Stimulated activated CD4-positive, alpha-beta T cell treated with anti-CD3 and anti-CD28 coated beads, TNF-alpha, amount 100 ng/mL, for 24 hours (primary cell): ENCODE data around the gene PTPN14.
"Not testable (repeated sequence)": the region's sequence is repeated elsewhere in the genome, so short reads cannot be mapped to it uniquely, and the experiment has no call there.

Experiments
- DNase-seq, 3 experiments: peaks; one replicate each; pipeline ENCODE4 v3.0.0-alpha.2; 2020; ENCODE audit warnings: low read depth in 3 of 3

PTPN14 gene

DNA sequence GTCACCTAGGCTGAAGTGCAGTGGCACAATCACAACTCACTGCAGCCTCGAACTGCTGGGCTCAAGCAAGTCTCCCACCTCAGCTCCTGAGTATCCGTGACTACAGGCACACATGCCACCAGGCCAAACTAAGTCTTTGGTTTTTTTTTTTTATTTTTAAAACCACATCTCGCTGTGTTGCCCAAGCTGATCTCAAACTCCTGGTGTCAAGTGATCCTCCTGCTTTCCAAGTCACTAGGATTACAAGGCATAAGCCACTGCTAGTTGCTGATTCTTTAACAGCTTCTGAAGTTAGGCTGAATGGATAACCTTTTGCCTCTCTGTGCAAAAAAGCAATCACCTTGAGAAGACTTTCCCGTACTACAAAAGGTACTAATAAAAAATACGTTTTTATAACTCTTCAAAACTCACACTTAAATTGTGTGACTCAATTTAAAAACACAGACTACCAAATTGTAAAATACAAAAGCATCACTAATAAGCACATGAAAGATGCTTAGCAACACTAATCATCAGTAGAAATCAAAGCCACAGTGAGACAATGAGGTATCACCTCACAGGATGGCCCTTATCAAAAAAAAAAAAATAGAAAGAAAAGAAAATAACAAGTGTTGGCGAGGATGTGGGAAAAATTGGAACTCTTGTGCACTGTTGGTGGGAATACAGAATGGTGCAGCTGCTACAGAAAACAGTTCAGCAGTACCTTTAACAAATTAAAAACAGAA is 40.3 kb downstream of the PTPN14 start:
- no peak for DNase-seq

DNA sequence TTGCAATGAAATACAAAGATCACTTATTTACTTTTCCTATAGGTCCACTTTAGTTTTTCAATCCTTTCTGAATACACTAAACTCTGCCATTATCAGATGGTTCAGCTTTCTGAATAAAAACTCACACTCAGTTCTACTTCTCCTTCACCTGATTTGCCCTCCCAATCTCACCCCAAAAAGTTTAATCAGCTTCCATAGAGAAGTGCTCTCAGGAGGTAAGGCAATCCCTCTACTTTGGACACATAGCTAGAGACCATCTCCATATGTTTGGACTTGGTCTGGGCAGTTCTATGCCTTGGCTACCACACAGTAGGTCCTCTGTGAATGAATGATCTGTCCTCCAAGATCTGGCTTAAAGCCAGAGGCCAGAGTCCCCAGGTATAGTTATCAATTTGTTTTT is 40.9 kb downstream of the PTPN14 start:
- no peak for DNase-seq

DNA sequence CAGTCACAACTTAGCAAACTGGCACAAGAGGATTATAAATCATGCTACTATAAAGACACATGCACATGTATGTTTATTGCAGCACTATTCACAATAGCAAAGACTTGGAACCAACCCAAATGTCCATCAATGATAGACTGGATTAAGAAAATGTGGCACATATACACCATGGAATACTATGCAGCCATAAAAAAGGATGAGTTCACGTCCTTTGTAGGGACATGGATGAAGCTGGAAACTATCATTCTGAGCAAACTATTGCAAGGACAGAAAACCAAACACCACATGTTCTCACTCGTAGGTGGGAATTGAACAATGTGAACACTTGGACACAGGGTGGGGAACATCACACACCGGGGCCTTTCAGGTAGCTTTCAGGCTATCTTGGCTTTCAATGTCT is 41.8 kb downstream of the PTPN14 start:
- not testable (repeated sequence) for DNase-seq

DNA sequence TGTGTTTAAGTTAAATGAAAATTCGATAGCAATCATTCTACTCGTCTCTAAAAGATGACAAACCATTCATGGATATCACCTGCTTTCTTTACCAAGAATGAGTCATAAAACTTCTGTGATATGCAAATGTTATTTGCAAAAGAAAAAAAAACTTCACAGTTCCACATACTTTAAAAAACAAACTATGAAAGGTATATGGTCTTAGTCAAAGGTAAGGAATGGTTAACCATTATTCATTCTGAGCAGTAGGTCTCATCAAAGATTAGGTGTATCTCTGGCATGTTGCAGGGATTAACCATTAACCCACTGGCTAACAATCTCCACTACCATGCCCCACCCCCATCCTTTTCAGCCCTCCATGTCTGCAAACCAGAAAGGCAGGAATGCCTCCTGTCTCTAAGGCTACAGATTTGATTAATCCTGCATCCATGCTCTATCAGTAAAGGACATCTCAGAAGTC is 44.4 kb downstream of the PTPN14 start:
- DNase-seq = no peak

DNA sequence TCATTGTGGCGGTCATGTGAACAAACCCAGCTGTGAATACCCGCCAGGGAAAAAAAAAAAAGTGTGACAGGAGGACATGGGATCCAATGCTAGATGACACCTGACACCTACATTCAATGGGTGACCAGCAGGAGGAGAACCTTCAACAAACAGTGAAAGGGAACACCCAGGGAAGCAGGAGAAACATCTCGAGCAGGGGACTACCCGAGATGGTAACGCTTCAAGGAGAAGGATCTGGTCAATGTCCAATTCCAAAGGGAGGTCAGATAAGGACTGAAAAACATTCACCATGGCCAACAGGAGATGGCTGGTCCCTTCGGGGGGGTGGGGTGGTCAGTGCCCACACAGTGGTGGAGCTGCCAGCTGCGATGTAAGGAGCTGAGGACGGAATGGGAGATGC is 46.3 kb downstream of the PTPN14 start:
- DNase-seq = no peak

DNA sequence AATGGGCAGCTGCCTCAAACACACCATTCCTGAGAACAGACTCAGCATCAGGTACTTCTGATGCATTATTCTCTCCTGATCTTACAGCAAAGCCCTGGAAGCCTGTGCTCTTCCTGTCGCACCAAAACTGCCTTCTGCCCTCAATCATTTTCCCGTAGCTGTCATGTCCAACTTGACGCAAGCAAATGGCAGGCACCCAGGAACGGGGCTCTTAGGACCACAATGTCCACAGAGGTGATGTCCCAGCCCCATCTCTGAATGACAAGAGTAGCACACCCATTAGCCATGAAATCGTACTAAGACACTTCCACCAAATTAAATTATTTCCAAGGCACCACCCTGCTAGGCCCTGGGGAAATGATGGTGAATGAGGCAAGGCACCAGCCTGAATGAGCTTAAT is 47.1 kb downstream of the PTPN14 start:
- no peak for DNase-seq

DNA sequence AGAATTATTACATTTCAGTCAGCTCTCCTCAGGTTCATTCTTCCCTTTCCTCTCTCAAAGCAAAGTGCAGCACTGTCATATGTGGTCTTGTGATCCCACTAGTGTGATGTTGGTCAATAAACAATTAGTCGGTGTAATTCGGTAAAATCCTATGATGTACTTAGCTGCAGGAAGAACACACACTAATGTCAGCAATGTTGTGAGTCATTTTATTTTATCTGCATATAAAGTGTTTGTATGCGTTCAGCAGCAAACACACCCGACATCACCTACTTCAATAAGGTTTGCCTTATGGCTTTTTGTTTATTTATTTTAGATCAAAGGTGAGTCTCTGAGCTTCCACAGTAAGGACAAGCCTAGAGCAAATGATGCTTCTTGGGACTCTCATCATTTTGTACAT is 47.8 kb downstream of the PTPN14 start:
- DNase-seq = no peak

DNA sequence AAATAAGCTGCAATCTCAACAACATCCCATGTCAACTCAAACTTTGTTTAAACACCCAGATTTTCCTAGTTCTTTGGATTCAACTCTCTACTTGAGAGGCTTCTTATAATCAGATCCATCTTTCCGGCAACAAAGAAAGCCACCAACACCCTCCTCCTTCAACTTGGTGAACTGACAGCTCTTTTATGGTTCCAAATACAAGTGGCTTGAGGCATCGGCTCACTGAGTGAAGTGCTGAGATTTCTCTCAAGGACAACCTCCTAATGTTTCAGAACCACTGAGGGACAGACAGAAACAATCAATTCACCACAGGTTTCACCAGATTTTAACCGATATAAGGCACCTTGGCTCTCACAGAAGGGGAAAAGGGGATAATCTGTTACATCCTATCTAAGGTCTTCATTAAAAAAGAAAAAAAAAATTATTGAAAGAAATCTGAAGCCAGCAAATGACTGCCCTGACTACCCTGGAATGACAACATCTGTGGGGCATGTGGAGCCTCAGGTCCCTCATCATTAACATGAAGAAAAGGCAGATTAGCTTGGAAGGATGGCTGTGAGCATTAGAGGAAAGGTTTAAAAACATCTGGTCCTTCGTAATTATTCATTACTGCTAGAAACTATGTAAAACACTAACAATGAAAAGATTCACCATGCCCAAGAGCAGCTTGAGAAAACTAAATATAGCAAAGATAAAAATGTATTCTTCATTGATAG is 50.9 kb downstream of the PTPN14 start:
- DNase-seq = no peak

DNA sequence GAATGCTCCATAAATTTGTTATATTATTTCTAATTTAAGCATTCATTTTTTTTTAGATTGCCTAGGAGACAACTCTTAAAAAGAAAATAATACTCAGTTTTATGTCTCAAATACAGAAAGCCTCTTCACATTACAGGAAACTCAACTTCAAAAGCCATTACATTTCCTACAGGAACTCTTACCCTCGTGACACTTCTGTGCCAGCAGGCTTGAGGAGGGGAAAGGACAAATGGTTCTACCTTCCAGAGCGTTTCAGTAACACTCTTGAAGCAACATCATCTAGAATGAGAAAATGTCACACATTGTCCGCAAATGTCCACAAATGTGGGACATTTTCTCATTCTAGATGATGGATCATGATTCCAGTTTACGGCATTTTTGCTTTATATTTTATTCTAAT is 51.7 kb downstream of the PTPN14 start:
- DNase-seq = no peak

DNA sequence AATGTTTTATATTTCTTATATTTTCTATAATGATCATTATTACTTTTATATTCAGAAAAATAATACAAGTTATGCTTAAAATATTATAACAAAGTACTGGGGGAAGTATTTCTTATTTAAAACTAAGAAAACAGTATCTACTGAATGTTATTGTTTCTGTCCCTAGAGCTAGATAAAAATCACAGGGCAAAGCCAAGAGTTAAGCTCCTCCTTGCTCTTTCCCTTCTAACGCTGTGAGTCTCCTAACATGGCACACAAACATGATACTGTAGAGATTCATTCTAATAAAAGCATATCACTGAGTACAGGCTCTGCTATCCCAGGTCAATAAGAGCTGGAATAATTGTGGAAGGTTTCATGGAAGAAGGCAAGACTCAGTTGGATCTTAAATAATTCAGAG is 53.4 kb downstream of the PTPN14 start:
- DNase-seq = no peak

DNA sequence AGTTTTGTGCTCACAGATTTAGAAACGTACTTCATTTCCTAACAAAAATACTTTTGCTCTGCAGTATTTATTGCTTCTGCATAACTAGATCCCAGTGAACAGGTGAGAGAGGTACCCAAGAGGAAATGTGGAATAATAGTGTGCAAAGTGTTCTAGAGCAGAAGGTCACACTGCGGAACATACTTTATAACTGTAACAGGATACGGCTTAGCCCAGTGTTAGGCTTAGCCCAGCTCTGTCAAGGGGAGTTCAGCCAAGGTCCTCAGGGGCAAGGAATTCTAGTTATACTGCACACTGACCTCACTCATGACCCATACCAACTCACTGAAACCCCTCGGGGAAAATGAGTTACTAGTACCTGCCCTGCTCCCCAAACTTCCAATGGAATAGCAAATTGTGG is 55.3 kb downstream of the PTPN14 start:
- DNase-seq = no peak

DNA sequence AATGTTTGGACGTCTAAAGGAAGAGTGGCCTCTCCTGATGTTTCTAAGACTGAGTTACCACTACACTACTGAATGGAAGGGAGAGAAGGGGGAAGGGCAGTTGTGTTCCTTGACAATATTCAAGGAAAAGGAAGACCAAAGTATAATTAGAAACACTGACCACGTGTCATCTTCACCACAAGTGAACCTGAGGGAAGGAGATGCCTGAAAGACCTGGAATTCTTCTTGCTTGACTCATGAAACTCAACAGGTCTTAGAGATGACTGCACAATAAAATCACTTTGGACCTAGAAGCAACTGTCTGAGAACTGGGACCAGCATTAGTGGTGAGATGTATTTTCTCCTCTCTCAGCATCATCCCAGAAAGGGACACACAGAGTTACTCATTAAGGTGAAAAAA is 56.7 kb downstream of the PTPN14 start:
- no peak for DNase-seq

DNA sequence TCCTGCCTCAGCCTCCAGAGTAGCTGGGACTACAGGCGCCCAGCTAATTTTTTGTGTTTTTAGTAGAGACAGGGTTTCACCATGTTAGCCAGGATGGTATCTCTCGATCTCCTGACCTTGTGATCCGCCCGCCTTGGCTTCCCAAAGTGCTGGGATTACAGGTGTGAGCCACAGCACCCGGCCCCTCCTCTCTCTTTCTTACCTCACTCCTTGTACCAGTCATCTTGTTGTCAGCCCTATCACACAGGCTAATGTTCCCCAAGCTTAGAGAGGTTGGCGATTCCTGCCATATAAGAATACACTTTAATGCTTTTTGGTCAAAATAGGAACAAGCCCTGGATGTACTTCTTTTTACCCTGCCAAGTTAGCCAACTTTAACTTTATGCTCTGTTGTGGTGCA is 57.2 kb downstream of the PTPN14 start:
- DNase-seq = not testable (repeated sequence)

DNA sequence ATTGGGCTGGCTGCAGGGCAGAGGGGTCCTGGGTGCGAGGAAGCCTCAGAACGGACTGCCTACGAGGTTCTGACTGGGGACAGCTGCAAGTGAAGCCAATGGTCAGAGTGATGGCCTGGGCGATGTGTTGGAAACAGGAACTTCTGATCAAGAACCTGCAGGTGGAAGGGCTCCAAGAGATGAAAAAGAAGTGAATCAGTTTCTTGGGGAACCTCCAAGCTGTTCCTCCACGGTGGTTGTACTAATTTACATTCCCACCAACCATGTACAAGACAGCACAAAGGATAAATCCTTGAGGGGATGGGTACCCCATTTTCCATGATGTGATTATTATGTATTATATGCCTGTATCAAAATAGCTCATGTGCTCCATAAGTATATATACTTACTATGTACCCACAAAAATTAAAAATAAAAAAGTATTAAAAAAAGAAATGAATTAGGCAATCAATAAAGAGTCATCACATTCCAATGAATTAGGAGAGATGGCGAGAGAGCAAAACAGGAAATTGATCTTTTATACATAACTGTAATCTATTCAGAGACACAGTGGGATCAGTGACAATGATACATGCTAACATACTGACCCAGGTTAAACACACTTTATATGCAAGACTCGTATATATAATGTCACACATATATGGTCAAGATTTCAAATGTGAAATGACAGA is 58.1 kb downstream of the PTPN14 start:
- no peak for DNase-seq

DNA sequence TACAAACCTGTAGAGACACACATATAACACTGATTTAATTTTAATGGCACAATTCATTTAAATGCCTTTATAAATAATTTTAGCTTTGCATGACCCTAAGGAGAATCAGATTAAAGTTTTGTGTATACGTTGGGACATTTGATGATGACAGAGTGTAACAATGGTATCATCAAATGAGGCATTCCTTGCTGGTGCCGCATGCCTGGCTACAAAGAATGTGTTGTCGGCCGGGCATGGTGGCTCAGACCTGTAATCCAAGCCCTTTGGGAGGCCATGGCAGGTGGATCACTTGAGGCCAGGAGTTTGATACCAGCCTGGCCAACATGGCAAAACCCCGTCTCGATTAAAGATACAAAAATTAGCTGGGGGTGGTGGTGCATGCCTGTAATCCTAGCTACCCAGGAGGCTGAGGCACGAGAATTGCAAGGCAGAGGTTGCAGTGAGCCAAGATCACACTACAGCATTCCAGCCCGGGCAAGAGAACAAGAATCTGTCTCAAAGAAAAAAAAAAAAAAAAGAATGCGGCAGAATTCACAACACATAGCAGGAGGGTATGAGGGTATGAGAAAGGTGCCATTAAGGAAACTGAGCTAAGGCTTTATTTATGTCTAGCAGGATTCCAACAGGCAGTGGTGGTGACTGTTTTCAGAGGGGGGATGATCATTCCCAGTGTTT is 58.9 kb downstream of the PTPN14 start:
- DNase-seq = no peak

DNA sequence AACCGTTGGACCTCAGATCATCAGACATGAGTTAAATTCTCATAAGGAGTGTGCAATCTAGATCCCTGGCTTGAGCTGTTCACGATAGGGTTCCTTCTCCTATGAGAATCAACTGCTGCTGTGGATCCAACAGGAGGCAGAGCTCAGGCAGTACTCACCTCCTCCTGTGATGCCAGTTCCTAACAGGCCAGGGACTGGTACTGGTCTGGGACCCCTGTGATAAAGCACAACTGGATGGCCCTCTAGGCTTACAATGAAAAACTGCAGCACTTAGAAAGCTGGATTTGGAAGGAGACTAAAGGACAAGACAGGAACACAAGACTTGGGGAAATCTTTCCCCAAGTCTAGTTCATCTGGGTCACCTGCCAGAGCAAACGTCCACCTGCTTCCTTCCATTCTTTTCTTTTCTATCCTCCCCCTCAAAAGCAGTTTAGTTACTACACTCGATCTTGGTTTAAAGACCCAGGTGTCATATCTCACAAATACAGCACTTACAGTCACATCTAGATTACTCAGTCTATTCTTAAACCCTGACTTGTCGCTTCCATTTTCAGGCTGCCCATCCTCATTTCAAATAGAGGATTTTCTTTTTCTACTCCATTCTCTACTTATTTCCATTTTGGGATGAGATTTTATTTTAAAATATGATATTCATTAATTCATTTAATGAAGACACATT is 59.8 kb downstream of the PTPN14 start:
- no peak for DNase-seq

DNA sequence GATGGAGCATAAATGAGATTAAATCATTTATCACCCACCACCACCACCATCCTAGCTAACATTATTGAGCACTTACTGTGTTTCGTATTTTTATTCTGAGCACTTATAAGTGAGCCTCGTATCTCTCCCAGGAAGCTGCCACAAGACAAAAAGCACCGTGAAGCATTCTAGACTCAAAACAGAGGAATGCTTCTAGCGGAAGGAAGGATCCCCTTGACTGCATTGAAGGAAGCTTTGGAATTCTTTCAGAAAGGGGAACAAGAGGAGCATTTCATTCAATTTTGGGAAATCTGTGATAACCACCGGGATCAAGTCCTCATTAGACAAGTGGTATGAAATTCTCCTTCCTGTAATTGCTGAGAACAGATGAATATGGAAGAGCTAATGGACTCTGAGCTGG is 66.3 kb downstream of the PTPN14 start:
- no peak for DNase-seq

DNA sequence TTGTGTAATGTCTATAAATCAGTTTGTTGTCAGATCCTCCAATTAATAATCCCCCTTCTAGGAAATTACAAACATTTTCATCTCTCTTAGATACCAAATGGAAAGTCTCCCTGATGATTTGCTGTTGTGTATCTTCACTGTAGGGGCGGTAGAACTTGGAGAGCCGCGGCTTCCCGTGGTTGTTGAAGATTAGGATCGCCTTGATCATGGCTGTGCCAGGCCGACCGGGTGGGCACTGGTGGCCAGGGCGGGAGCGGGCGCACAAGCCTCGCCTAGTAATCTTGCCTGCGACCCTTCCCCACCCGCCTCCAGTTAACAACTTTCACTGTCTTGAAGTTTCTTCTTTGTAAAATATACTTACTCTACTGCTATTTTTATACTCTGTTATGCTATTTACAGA is 68.2 kb downstream of the PTPN14 start:
- not testable (repeated sequence) for DNase-seq

DNA sequence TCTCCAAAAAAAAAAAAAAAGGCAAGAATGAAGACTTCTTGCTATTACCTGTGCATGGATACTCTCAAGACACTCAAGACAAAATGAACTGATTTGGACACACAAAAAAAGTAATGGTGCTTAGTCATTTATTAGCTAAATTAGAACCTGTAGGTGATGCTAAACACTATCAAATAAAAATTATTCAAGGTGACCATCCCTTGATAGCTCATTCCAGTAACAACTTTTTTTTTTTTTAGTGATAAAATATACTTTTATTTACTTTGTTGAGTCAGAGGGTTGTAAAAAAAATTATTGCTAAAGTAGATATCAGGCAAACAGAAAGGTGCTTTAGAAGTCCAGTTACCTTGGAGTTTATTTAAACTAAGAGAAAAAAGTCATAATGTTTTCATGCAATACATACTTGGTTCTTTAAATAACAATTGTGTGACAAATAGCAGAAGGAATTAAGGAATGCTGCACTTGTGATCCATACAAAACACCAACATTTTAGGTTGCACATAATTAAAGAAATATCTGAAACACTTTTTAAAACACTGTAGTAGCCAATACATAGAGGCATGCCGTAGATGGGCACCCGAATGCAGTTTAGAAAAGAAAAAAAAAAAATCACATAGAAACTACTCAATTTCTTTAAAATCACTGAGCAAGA is 69.3 kb downstream of the PTPN14 start:
- not testable (repeated sequence) for DNase-seq

DNA sequence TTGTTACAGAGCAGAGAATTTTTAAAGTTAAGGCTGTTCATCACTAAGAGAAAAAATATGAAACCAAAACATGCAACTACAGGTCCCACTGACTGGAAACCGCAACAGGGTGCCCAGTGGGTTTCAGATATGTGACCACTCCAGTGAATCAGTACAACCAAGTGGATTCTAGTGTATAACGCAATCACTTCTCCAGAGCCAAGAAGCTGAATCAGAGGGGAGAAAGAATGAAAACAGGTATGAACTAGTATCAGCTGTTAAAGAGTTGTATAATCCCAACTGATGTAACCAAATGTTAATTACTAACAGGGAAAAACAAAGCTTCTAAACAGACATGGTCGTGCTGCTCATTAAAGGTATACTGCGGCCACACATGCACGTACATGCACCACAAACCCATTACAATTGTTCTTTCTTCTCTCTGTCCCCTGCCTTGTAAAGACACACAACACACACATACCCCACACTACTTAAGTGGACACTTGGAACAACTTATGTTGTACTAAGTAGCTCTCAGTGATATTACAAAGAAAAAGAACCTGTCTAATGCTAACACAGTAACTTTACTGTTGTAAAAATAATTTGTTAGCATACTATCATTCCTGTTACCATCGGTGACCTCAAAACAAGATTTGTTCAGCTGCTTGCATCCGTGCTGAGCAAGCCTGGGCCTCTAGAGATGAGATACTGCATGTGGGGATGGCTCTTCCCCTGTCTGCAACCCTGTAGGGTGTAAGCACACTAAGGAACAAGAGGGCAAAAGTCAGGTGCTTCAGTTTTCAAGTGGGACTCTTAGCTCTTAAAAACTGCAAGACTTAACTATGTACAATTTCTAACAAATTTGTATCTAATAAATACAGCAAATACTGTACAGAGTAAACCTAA is 74.2 kb downstream of the PTPN14 start:
- DNase-seq = no peak
